Adipocyte (in vitro differentiated cells): ENCODE results near the gene DLGAP1.

Experiments used
- DNase-seq: peaks from one replicate; pipeline ENCODE4 v3.0.0-alpha.2; 2015; ENCODE audit warnings: low read depth
- H3K27me3 ChIP-seq: replicated peaks from 2 replicates; pipeline ENCODE4 v1.7.0; 2013; ENCODE audit warnings: mild to moderate bottlenecking, low read length, moderate library complexity; ENCODE audit not compliant: control insufficient read depth, insufficient read depth
- H3K36me3 ChIP-seq: 2 replicates; pipeline ENCODE4 v1.7.0; 2013; ENCODE audit warnings: low read length, mild to moderate bottlenecking, moderate library complexity; ENCODE audit not compliant: control insufficient read depth, insufficient read depth, severe bottlenecking
- H3K4me1 ChIP-seq: 2 replicates; pipeline ENCODE4 v1.7.0; 2013; ENCODE audit warnings: mild to moderate bottlenecking, low read length, moderate library complexity; ENCODE audit not compliant: control insufficient read depth, insufficient read depth
- H3K4me3 ChIP-seq: 2 replicates; pipeline ENCODE4 v1.7.0; 2013; ENCODE audit warnings: mild to moderate bottlenecking, low read length, moderate library complexity
- H3K9ac ChIP-seq: 2 replicates; pipeline ENCODE4 v1.7.0; 2013; ENCODE audit warnings: mild to moderate bottlenecking, low read length, moderate library complexity
- H3K9me3 ChIP-seq: 2 replicates; pipeline ENCODE4 v1.7.0; 2013; ENCODE audit warnings: mild to moderate bottlenecking, low read length, moderate library complexity; ENCODE audit not compliant: control insufficient read depth

Gene DLGAP1

GRCh38 chr18:4286256-4286655 lies 168.9 kb downstream of the DLGAP1 start:
- Histone ChIP-seq H3K36me3 (no peaks in the 10 kb centered on the region), H3K9me3 (no peaks in the 10 kb centered on the region), H3K9ac (no peak overlapping the region), H3K27me3 (no peaks in the 10 kb centered on the region), H3K4me3 (no peak overlapping the region), H3K4me1 (no peaks in the 10 kb centered on the region)
- DNase-seq = no peak

- H3K27me3 ChIP-seq = no peaks in the 10 kb centered on the region
- H3K9me3 ChIP-seq = no peaks in the 10 kb centered on the region
- H3K9ac ChIP-seq = no peak overlapping the region
- no peak overlapping the region for H3K4me3 ChIP-seq
- no peaks in the 10 kb centered on the region for H3K36me3 ChIP-seq
- H3K4me1 ChIP-seq = no peaks in the 10 kb centered on the region
- no peak for DNase-seq
Observed at GRCh38 chr18:4285525-4285924, 169.6 kb downstream of the DLGAP1 start.

GRCh38 chr18:4284528-4284927 lies 170.6 kb downstream of the DLGAP1 start:
- Histone ChIP-seq H3K36me3 (no peaks in the 10 kb centered on the region), H3K9ac (no peak overlapping the region), H3K4me3 (no peak overlapping the region), H3K9me3 (no peaks in the 10 kb centered on the region), H3K4me1 (no peaks in the 10 kb centered on the region), H3K27me3 (no peaks in the 10 kb centered on the region)
- DNase-seq = no peak

GRCh38 chr18:4283746-4284291 lies 171.3 kb downstream of the DLGAP1 start:
- H3K36me3 ChIP-seq = no peaks in the 10 kb centered on the region
- H3K9ac ChIP-seq = no peak overlapping the region
- H3K4me3 ChIP-seq = no peak overlapping the region
- DNase-seq = no peak
- H3K9me3 ChIP-seq = no peaks in the 10 kb centered on the region
- no peaks in the 10 kb centered on the region for H3K27me3 ChIP-seq
- H3K4me1 ChIP-seq = no peaks in the 10 kb centered on the region

GRCh38 chr18:4282954-4283353 lies 172.2 kb downstream of the DLGAP1 start:
- Histone ChIP-seq H3K9me3 (no peaks in the 10 kb centered on the region), H3K4me3 (no peak overlapping the region), H3K36me3 (no peaks in the 10 kb centered on the region), H3K4me1 (no peaks in the 10 kb centered on the region), H3K27me3 (no peaks in the 10 kb centered on the region), H3K9ac (no peak overlapping the region)
- DNase-seq = no peak

GRCh38 chr18:4276953-4277585 lies 178.0 kb downstream of the DLGAP1 start:
- no peak for DNase-seq
- Histone ChIP-seq H3K9me3 (no peaks in the 10 kb centered on the region), H3K4me1 (no peaks in the 10 kb centered on the region), H3K4me3 (no peak overlapping the region), H3K27me3 (no peaks in the 10 kb centered on the region), H3K36me3 (no peaks in the 10 kb centered on the region), H3K9ac (no peak overlapping the region)

- Histone ChIP-seq H3K9ac (no peak overlapping the region), H3K36me3 (no peaks in the 10 kb centered on the region), H3K27me3 (no peaks in the 10 kb centered on the region), H3K4me3 (no peak overlapping the region), H3K9me3 (no peaks in the 10 kb centered on the region), H3K4me1 (no peaks in the 10 kb centered on the region)
- DNase-seq = no peak
Observed at GRCh38 chr18:4271952-4272351, 183.2 kb downstream of the DLGAP1 start.

- H3K4me3 ChIP-seq = no peak overlapping the region
- H3K9ac ChIP-seq = no peak overlapping the region
- no peaks in the 10 kb centered on the region for H3K27me3 ChIP-seq
- no peaks in the 10 kb centered on the region for H3K9me3 ChIP-seq
- no peaks in the 10 kb centered on the region for H3K4me1 ChIP-seq
- no peak for DNase-seq
- no peaks in the 10 kb centered on the region for H3K36me3 ChIP-seq
Observed at GRCh38 chr18:4270988-4271387, 184.1 kb downstream of the DLGAP1 start.

GRCh38 chr18:4270016-4270415 lies 185.1 kb downstream of the DLGAP1 start:
- Histone ChIP-seq H3K36me3 (no peaks in the 10 kb centered on the region), H3K4me3 (no peak overlapping the region), H3K9me3 (no peaks in the 10 kb centered on the region), H3K9ac (no peak overlapping the region), H3K4me1 (no peaks in the 10 kb centered on the region), H3K27me3 (no peaks in the 10 kb centered on the region)
- DNase-seq = no peak

- Histone ChIP-seq H3K36me3 (no peaks in the 10 kb centered on the region), H3K4me1 (no peaks in the 10 kb centered on the region), H3K9ac (no peak overlapping the region), H3K9me3 (no peaks in the 10 kb centered on the region), H3K4me3 (no peak overlapping the region), H3K27me3 (no peaks in the 10 kb centered on the region)
- DNase-seq = no peak
Observed at GRCh38 chr18:4267641-4268040, 187.5 kb downstream of the DLGAP1 start.

- H3K9ac ChIP-seq = no peak overlapping the region
- no peaks in the 10 kb centered on the region for H3K27me3 ChIP-seq
- no peak for DNase-seq
- no peak overlapping the region for H3K4me3 ChIP-seq
- no peaks in the 10 kb centered on the region for H3K9me3 ChIP-seq
- H3K36me3 ChIP-seq = no peaks in the 10 kb centered on the region
- H3K4me1 ChIP-seq = no peaks in the 10 kb centered on the region
Observed at GRCh38 chr18:4264347-4264791, 190.7 kb downstream of the DLGAP1 start.

- no peaks in the 10 kb centered on the region for H3K27me3 ChIP-seq
- H3K9ac ChIP-seq = no peak overlapping the region
- no peak for DNase-seq
- H3K4me3 ChIP-seq = no peak overlapping the region
- no peaks in the 10 kb centered on the region for H3K9me3 ChIP-seq
- no peaks in the 10 kb centered on the region for H3K4me1 ChIP-seq
- H3K36me3 ChIP-seq = no peaks in the 10 kb centered on the region
Observed at GRCh38 chr18:4260107-4260506, 195.0 kb downstream of the DLGAP1 start.
